Choroid plexus epithelial cell (primary cell): ENCODE measurements around the gene OSBPL9.

ENCODE experiments used
- DNase-seq: peaks from one replicate; pipeline ENCODE4 v3.0.0-alpha.2; 2010; ENCODE audit warnings: low read depth
- H3K4me3 ChIP-seq: 2 replicates; pipeline ENCODE4 v1.5.1; 2011; ENCODE audit warnings: low read depth, mild to moderate bottlenecking, control low read depth, low read length, moderate library complexity
- CTCF ChIP-seq: conservative IDR thresholded peaks from 2 replicates; pipeline ENCODE4 v1.5.1; 2011; ENCODE audit warnings: low read depth, mild to moderate bottlenecking, control low read depth, inconsistent platforms, low read length, moderate library complexity

The OSBPL9 gene

GRCh38 chr1:51652599-51652998 is 35.7 kb downstream of the OSBPL9 start:
- no peak for DNase-seq
- no peak overlapping the region for H3K4me3 ChIP-seq
- no peak for TF ChIP-seq CTCF

- no peak for TF ChIP-seq CTCF
- no peak for DNase-seq
- H3K4me3 ChIP-seq = no peak overlapping the region
Observed at GRCh38 chr1:51653127-51653526, 36.2 kb downstream of the OSBPL9 start.

GRCh38 chr1:51654000-51654399 is 37.1 kb downstream of the OSBPL9 start:
- TF ChIP-seq CTCF = no peak
- DNase-seq = no peak
- no peak overlapping the region for H3K4me3 ChIP-seq

GRCh38 chr1:51656374-51656773 is 39.5 kb downstream of the OSBPL9 start:
- no peak overlapping the region for H3K4me3 ChIP-seq
- no peak for DNase-seq
- TF ChIP-seq CTCF = no peak

- no peak for DNase-seq
- TF ChIP-seq CTCF = no peak
- no peak overlapping the region for H3K4me3 ChIP-seq
Observed at GRCh38 chr1:51660580-51660979, 43.7 kb downstream of the OSBPL9 start.

GRCh38 chr1:51661081-51661518 is 44.2 kb downstream of the OSBPL9 start:
- TF ChIP-seq CTCF = no peak
- no peak overlapping the region for H3K4me3 ChIP-seq
- peak; percentile 97 for DNase-seq

GRCh38 chr1:51663105-51663504 is 46.2 kb downstream of the OSBPL9 start:
- H3K4me3 ChIP-seq = no peak overlapping the region
- no peak for DNase-seq
- TF ChIP-seq CTCF = no peak
